A549 (cell line): ENCODE results near the gene HHATL.

ENCODE experiments used
- ATOH8 ChIP-seq: fragments of 250-450 bp; sonication (Bioruptor Pico); IDR thresholded peaks from 2 replicates; pipeline ENCODE4 v1.5.0; 2020; ENCODE audit warnings: low read depth, mild to moderate bottlenecking, moderate library complexity
- BHLHE40 ChIP-seq: IDR thresholded peaks from 2 replicates; pipeline ENCODE4 v1.6.1; 2012; ENCODE audit warnings: low read depth, low read length, inconsistent platforms
- CHD4 ChIP-seq: fragments of 200-600 bp; sonication (generic); IDR thresholded peaks from 2 replicates; pipeline ENCODE4 v1.6.1; 2016; ENCODE audit warnings: antibody characterized with exemption, mild to moderate bottlenecking, borderline replicate concordance
- CTCF ChIP-seq: fragments of >200 bp; sonication (Bioruptor Twin); formaldehyde crosslinking; IDR thresholded peaks from 3 replicates; pipeline ENCODE4 v1.5.1; 2016
- RCOR1 ChIP-seq: fragments of 150-350 bp; IDR thresholded peaks from 2 replicates; pipeline ENCODE4 v1.6.1; 2014; ENCODE audit warnings: antibody characterized with exemption, low read length, low read depth
- TP53 ChIP-seq: fragments of 250-450 bp; sonication (Bioruptor Pico); IDR thresholded peaks from 2 replicates; pipeline ENCODE4 v1.5.0; 2021; ENCODE audit warnings: mild to moderate bottlenecking, moderate library complexity
- USF2 ChIP-seq: fragments of 450-650 bp; IDR thresholded peaks from 2 replicates; pipeline ENCODE4 v1.6.1; 2014; ENCODE audit warnings: antibody characterized with exemption

- TF ChIP-seq USF2 (no peak), CTCF (no peak), RCOR1 (no peak), ATOH8 (CRISPR knock-in tag) (no peak), TP53 (CRISPR knock-in tag) (no peak), CHD4 (no peak), BHLHE40 (no peak)
Measured at GRCh38 chr3:42651248-42652091, 51.1 kb downstream of the HHATL start.
